Neural cell (in vitro differentiated cells): Measurements from ENCODE around the gene ANKIB1. TPM values are rescaled to one million over a fixed set of nuclear protein-coding genes. Genes with fewer than 3 reads are reported as not detected.

ENCODE experiments used
- H2AFZ ChIP-seq: fragments of 200-600, 300-800 bp; sonication (generic), shearing (Covaris generic); 2 replicates; pipeline ENCODE4 v1.6.0; 2014; ENCODE audit warnings: low read depth, mild to moderate bottlenecking, antibody characterized with exemption, low read length, moderate library complexity
- H3F3A ChIP-seq: fragments of 200-600 bp; shearing (Covaris generic); 2 replicates; pipeline ENCODE4 v1.6.1; 2016; ENCODE audit warnings: mild to moderate bottlenecking, moderate library complexity, mixed read lengths, antibody characterized with exemption, low read length; ENCODE audit not compliant: insufficient read depth, poor library complexity, severe bottlenecking
- H3K27ac ChIP-seq: fragments of 200-600, 300-800 bp; sonication (generic), shearing (Covaris generic); 2 replicates; pipeline ENCODE4 v1.5.1; 2014; ENCODE audit warnings: mild to moderate bottlenecking, low read length, moderate library complexity
- H3K27me3 ChIP-seq: fragments of 300-800, 200-600 bp; sonication (generic), shearing (Covaris generic); 2 replicates; pipeline ENCODE4 v1.6.0; 2014; ENCODE audit warnings: mild to moderate bottlenecking, low read depth, low read length, moderate library complexity; ENCODE audit not compliant: insufficient read depth
- H3K36me3 ChIP-seq: fragments of 300-800, 200-600 bp; sonication (generic), shearing (Covaris generic); 2 replicates; pipeline ENCODE4 v1.5.1; 2014; ENCODE audit warnings: mild to moderate bottlenecking, antibody characterized with exemption, low read length, moderate library complexity; ENCODE audit not compliant: insufficient read depth
- H3K4me2 ChIP-seq: fragments of 300-800, 200-600 bp; sonication (generic), shearing (Covaris generic); 2 replicates; pipeline ENCODE4 v1.6.0; 2014; ENCODE audit warnings: mild to moderate bottlenecking, low read length
- H3K4me3 ChIP-seq: fragments of 300-800, 200-600 bp; sonication (generic), shearing (Covaris generic); 2 replicates; pipeline ENCODE4 v1.5.1; 2014; ENCODE audit warnings: mild to moderate bottlenecking, low read length, moderate library complexity
- H3K79me2 ChIP-seq: fragments of 200-600 bp; shearing (Covaris generic); replicated peaks from 2 replicates; pipeline ENCODE4 v1.6.0; 2014; ENCODE audit warnings: mild to moderate bottlenecking, low read length, moderate library complexity; ENCODE audit not compliant: insufficient read depth
- H3K9ac ChIP-seq: fragments of 300-800, 200-600 bp; sonication (generic), shearing (Covaris generic); 2 replicates; pipeline ENCODE4 v1.6.1; 2016; ENCODE audit warnings: mild to moderate bottlenecking, low read length, mixed read lengths
- H3K9me2 ChIP-seq: fragments of 200-600 bp; shearing (Covaris generic); 2 replicates; pipeline ENCODE4 v1.6.1; 2016; ENCODE audit warnings: mild to moderate bottlenecking, low read length, mixed read lengths; ENCODE audit not compliant: insufficient read depth
- H3K9me3 ChIP-seq: fragments of 200-600, 300-800 bp; sonication (generic), shearing (Covaris generic); 2 replicates; pipeline ENCODE4 v1.6.1; 2016; ENCODE audit warnings: mild to moderate bottlenecking, mixed run types, low read length, moderate library complexity, mixed read lengths
- H4K20me1 ChIP-seq: fragments of 200-600 bp; shearing (Covaris generic); 2 replicates; pipeline ENCODE4 v1.6.1; 2016; ENCODE audit warnings: mild to moderate bottlenecking, mixed run types; ENCODE audit not compliant: insufficient read depth
- CTCF ChIP-seq: fragments of 450-650 bp; IDR thresholded peaks from 2 replicates; pipeline ENCODE4 v1.5.1; 2014; ENCODE audit warnings: antibody characterized with exemption, mild to moderate bottlenecking, moderate library complexity; ENCODE audit not compliant: poor library complexity, severe bottlenecking
- EP300 ChIP-seq: fragments of 450-650 bp; conservative IDR thresholded peaks from 2 replicates; pipeline ENCODE4 v1.6.1; 2014; ENCODE audit warnings: antibody characterized with exemption, mild to moderate bottlenecking, moderate library complexity; ENCODE audit not compliant: poor library complexity, severe bottlenecking
- EZH2 ChIP-seq: fragments of 200-600, 300-800 bp; shearing (Covaris generic), sonication (generic); IDR thresholded peaks from 2 replicates; pipeline ENCODE4 v1.6.1; 2014; ENCODE audit warnings: antibody characterized with exemption, low read length, borderline replicate concordance, mild to moderate bottlenecking; ENCODE audit not compliant: insufficient read depth, poor library complexity, severe bottlenecking
- MXI1 ChIP-seq: fragments of 450-650 bp; conservative IDR thresholded peaks from 2 replicates; pipeline ENCODE4 v1.6.1; 2014; ENCODE audit warnings: antibody characterized with exemption, mild to moderate bottlenecking; ENCODE audit not compliant: poor library complexity, severe bottlenecking
- POLR2AphosphoS5 ChIP-seq: IDR thresholded peaks from 2 replicates; pipeline ENCODE4 v1.6.1; 2012
- RAD21 ChIP-seq: fragments of 450-650 bp; conservative IDR thresholded peaks from 2 replicates; pipeline ENCODE4 v1.6.1; 2014; ENCODE audit warnings: antibody characterized with exemption, mild to moderate bottlenecking, moderate library complexity
- REST ChIP-seq: IDR thresholded peaks from 2 replicates; pipeline ENCODE4 v1.6.1; 2012; ENCODE audit warnings: borderline replicate concordance
- SMC3 ChIP-seq: fragments of 450-650 bp; conservative IDR thresholded peaks from 2 replicates; pipeline ENCODE4 v1.6.1; 2014; ENCODE audit warnings: antibody characterized with exemption, mild to moderate bottlenecking, moderate library complexity; ENCODE audit not compliant: poor library complexity
- TAF1 ChIP-seq: IDR thresholded peaks from 2 replicates; pipeline ENCODE4 v1.6.1; 2012; ENCODE audit warnings: low read depth
- polyA plus RNA-seq: library from polyadenylated mRNA; depleted of rRNA; stranded (reverse); fragments of >200 nt; gene quantifications from 2 replicates; pipeline ENCODE4 v1.2.3, GENCODE V29; 2014

Gene ANKIB1
- polyA plus RNA-seq, 1 donor from 2014 or later, result 83.0 TPM

GRCh38 chr7:92354214-92354613 lies 108.4 kb downstream of the ANKIB1 start:
- H3K27ac ChIP-seq, result no peak overlapping the region
- H3K9me2 ChIP-seq, result no peaks in the 10 kb centered on the region
- H3K9me3 ChIP-seq, result no peaks in the 10 kb centered on the region
- H3K79me2 ChIP-seq, result no peaks in the 10 kb centered on the region
- TF ChIP-seq MXI1 (no peak), EP300 (no peak), SMC3 (no peak), POLR2AphosphoS5 (no peak), CTCF (no peak), RAD21 (no peak), REST (no peak), TAF1 (no peak), EZH2 (no peak)
- H3K27me3 ChIP-seq, result no peaks in the 10 kb centered on the region
- no peak overlapping the region for H2AFZ ChIP-seq
- no peaks in the 10 kb centered on the region for H3F3A ChIP-seq
- H3K4me2 ChIP-seq, result no peak overlapping the region
- no peaks in the 10 kb centered on the region for H3K36me3 ChIP-seq
- H3K9ac ChIP-seq, result no peak overlapping the region
- no peak overlapping the region for H3K4me3 ChIP-seq
- H4K20me1 ChIP-seq, result no peaks in the 10 kb centered on the region

GRCh38 chr7:92356406-92356805 lies 110.6 kb downstream of the ANKIB1 start:
- no peaks in the 10 kb centered on the region for H3K9me3 ChIP-seq
- no peak overlapping the region for H3K4me2 ChIP-seq
- no peak overlapping the region for H2AFZ ChIP-seq
- TF ChIP-seq REST, result no peak
- TF ChIP-seq SMC3, result no peak
- no peak for TF ChIP-seq EZH2
- TF ChIP-seq EP300, result no peak
- TF ChIP-seq RAD21, result no peak
- no peak for TF ChIP-seq MXI1
- TF ChIP-seq CTCF, result no peak
- no peak for TF ChIP-seq POLR2AphosphoS5
- TF ChIP-seq TAF1, result no peak
- no peaks in the 10 kb centered on the region for H4K20me1 ChIP-seq
- H3K9ac ChIP-seq, result no peak overlapping the region
- no peaks in the 10 kb centered on the region for H3K9me2 ChIP-seq
- no peak overlapping the region for H3K4me3 ChIP-seq
- no peaks in the 10 kb centered on the region for H3F3A ChIP-seq
- no peak overlapping the region for H3K27ac ChIP-seq
- no peaks in the 10 kb centered on the region for H3K36me3 ChIP-seq
- H3K79me2 ChIP-seq, result no peaks in the 10 kb centered on the region
- H3K27me3 ChIP-seq, result no peaks in the 10 kb centered on the region
